HepG2 (cell line): ENCODE measurements around the gene ARFGAP2. TPM values are rescaled to one million over a fixed set of nuclear protein-coding genes. Genes with fewer than 3 reads are reported as not detected.

Experiments
- ARNT2 ChIP-seq: sonication (generic); formaldehyde crosslinking; IDR thresholded peaks from 2 replicates; pipeline ENCODE4 v1.8.0; 2022; ENCODE audit warnings: mild to moderate bottlenecking, low read depth, missing genetic modification reagents, moderate library complexity
- CCAR2 ChIP-seq: fragments of 200-400 bp; formaldehyde crosslinking; optimal IDR thresholded peaks from 2 replicates; pipeline ENCODE3; 2018; ENCODE audit warnings: low read depth, mild to moderate bottlenecking, low read length, moderate library complexity
- HNRNPUL1 ChIP-seq: fragments of 200-400 bp; formaldehyde crosslinking; IDR thresholded peaks from 2 replicates; pipeline ENCODE4 v1.6.1; 2017; ENCODE audit warnings: low read depth, mild to moderate bottlenecking, low read length, moderate library complexity
- MZF1 ChIP-seq: sonication (generic); formaldehyde crosslinking; IDR thresholded peaks from 2 replicates; pipeline ENCODE4 v1.8.1; 2023; ENCODE audit warnings: mild to moderate bottlenecking, missing genetic modification reagents, borderline replicate concordance
- PRPF4 ChIP-seq: fragments of 200-400 bp; formaldehyde crosslinking; IDR thresholded peaks from 2 replicates; pipeline ENCODE4 v1.6.1; 2016; ENCODE audit warnings: low read length, low read depth; ENCODE audit not compliant: poor library complexity, severe bottlenecking
- ZBTB7B ChIP-seq: sonication (generic); formaldehyde crosslinking; IDR thresholded peaks from 2 replicates; pipeline ENCODE4 v1.4.0; 2020; ENCODE audit warnings: missing genetic modification reagents
- ZFP1 ChIP-seq: IDR thresholded peaks from 2 replicates; pipeline ENCODE4 v1.6.1; 2016
- ZMYM2 ChIP-seq: sonication (generic); formaldehyde crosslinking; IDR thresholded peaks from 2 replicates; pipeline ENCODE4 v1.8.0; 2022; ENCODE audit warnings: mild to moderate bottlenecking, missing genetic modification reagents
- ZNF230 ChIP-seq: sonication (generic); formaldehyde crosslinking; IDR thresholded peaks from 2 replicates; pipeline ENCODE4 v1.4.0; 2020; ENCODE audit warnings: mild to moderate bottlenecking, missing genetic modification reagents
- ZNF3 ChIP-seq: IDR thresholded peaks from 2 replicates; pipeline ENCODE4 v1.7.0; 2017; ENCODE audit warnings: inconsistent platforms
- ZNF572 ChIP-seq: sonication (generic); formaldehyde crosslinking; IDR thresholded peaks from 2 replicates; pipeline ENCODE4 v1.5.1; 2020; ENCODE audit warnings: mild to moderate bottlenecking, missing genetic modification reagents
- ZNF773 ChIP-seq: sonication (generic); formaldehyde crosslinking; IDR thresholded peaks from 2 replicates; pipeline ENCODE4 v1.4.0; 2020; ENCODE audit warnings: missing genetic modification reagents, borderline replicate concordance
- polyA plus RNA-seq, 8 experiments: library from polyadenylated mRNA; depleted of rRNA in 3 of 8; stranded (reverse) in 7 of 8; unstranded in 1 of 8; fragments of >200 nt; fragmentation: Illumina TruSeq in 4 of 8; extraction: Trizol in 4 of 8; gene quantifications; 2 replicates each; pipeline versions ENCODE4 v1.2.1 to v1.2.3, GENCODE V29; 2011 to 2016; ENCODE audit warnings: low read depth in 4 of 8, missing spikeins in 1 of 8, mixed read lengths in 1 of 8; ENCODE audit not compliant: insufficient read depth in 1 of 8
- total RNA-seq, 5 experiments: library from RNA; depleted of rRNA; stranded (reverse); fragments of >200 nt; fragmentation: Illumina TruSeq; extraction: Trizol; gene quantifications; 2 replicates each; pipeline ENCODE4 v1.2.3, GENCODE V29; 2016; ENCODE audit warnings: low read depth in 1 of 5
- TF ChIP-seq, protein P1 (sequence below): sonication (generic); formaldehyde crosslinking; IDR thresholded peaks from 2 replicates; pipeline ENCODE4 v1.4.0; 2020; ENCODE audit warnings: missing genetic modification reagents, borderline replicate concordance
- TF ChIP-seq, protein P2 (sequence below): sonication (generic); formaldehyde crosslinking; conservative IDR thresholded peaks from 2 replicates; pipeline ENCODE4 v1.8.1; 2023; ENCODE audit warnings: missing genetic modification reagents
- TF ChIP-seq, protein P3 (sequence below): sonication (generic); formaldehyde crosslinking; IDR thresholded peaks from 2 replicates; pipeline ENCODE4 v1.5.0; 2020; ENCODE audit warnings: mild to moderate bottlenecking, missing genetic modification reagents, borderline replicate concordance
- TF ChIP-seq, protein P4 (sequence below): sonication (generic); formaldehyde crosslinking; IDR thresholded peaks from 2 replicates; pipeline ENCODE4 v1.5.1; 2020; ENCODE audit warnings: mild to moderate bottlenecking, moderate library complexity, missing genetic modification reagents
- TF ChIP-seq, protein P5 (sequence below): sonication (generic); formaldehyde crosslinking; conservative IDR thresholded peaks from 2 replicates; pipeline ENCODE4 v1.4.0; 2020; ENCODE audit warnings: missing genetic modification reagents

Gene ARFGAP2
- total and polyA plus RNA-seq, 2 of the 13 experiments (the other 11 are each of a cell fraction or from before 2014, with no cell fraction given), result 32.3 to 75.3 TPM

DNA sequence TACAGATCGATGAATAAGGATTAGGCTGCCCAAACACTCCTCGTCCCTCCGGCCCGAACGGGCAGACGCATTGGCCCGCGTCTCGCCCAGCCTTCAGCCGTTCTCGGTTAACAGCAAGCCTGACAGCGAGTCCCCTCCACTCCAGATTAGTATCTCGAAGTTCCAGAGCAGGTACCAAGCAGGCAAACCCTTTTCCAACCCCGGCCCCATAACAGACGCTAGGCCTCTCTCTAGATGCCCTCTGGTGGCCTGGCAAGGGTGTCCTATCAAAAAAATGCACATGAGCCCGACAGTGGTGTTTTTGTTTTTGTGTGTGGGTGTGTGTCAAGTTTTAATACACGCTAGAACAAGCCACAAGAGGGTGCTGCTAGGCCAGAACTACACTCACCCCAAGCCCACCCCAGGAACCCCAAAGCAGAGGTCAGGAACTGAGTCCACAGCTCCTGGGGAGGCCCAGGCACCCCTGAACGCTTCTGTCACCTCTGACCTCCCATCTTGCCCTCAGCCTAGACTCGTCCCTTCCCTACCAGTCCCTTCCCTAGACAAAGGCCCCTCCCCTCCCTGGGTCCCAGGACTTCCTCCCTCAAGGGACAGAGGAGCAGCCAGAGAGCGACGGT, 658 bp upstream of the ARFGAP2 start (continued):
- TF ChIP-seq ARNT2 (CRISPR knock-in tag) (no peak), MZF1 (CRISPR knock-in tag) (no peak), ZBTB7B (0 out of 2 replicates have a peak, but pooled peaks have one; percentile 32), ZFP1 (CRISPR knock-in tag) (no peak), ZMYM2 (no peak), ZNF230 (no peak), ZNF773 (CRISPR knock-in tag) (no peak), HNRNPUL1 (no peak), ZNF572 (no peak; the same call in 1 of the 2 replicates), PRPF4 (no peak), CCAR2 (no peak), ZNF3 (CRISPR knock-in tag) (no peak)
- TF ChIP-seq, protein P1, sequence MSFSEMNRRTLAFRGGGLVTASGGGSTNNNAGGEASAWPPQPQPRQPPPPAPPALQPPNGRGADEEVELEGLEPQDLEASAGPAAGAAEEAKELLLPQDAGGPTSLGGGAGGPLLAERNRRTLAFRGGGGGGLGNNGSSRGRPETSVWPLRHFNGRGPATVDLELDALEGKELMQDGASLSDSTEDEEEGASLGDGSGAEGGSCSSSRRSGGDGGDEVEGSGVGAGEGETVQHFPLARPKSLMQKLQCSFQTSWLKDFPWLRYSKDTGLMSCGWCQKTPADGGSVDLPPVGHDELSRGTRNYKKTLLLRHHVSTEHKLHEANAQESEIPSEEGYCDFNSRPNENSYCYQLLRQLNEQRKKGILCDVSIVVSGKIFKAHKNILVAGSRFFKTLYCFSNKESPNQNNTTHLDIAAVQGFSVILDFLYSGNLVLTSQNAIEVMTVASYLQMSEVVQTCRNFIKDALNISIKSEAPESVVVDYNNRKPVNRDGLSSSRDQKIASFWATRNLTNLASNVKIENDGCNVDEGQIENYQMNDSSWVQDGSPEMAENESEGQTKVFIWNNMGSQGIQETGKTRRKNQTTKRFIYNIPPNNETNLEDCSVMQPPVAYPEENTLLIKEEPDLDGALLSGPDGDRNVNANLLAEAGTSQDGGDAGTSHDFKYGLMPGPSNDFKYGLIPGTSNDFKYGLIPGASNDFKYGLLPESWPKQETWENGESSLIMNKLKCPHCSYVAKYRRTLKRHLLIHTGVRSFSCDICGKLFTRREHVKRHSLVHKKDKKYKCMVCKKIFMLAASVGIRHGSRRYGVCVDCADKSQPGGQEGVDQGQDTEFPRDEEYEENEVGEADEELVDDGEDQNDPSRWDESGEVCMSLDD (CRISPR knock-in tag), result peak; percentile 71; the same call in 1 of the 2 replicates
- TF ChIP-seq, protein P2, sequence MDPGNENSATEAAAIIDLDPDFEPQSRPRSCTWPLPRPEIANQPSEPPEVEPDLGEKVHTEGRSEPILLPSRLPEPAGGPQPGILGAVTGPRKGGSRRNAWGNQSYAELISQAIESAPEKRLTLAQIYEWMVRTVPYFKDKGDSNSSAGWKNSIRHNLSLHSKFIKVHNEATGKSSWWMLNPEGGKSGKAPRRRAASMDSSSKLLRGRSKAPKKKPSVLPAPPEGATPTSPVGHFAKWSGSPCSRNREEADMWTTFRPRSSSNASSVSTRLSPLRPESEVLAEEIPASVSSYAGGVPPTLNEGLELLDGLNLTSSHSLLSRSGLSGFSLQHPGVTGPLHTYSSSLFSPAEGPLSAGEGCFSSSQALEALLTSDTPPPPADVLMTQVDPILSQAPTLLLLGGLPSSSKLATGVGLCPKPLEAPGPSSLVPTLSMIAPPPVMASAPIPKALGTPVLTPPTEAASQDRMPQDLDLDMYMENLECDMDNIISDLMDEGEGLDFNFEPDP (CRISPR knock-in tag), result 0 out of 2 replicates have a peak, but pooled peaks have one; percentile 69
- TF ChIP-seq, protein P3, sequence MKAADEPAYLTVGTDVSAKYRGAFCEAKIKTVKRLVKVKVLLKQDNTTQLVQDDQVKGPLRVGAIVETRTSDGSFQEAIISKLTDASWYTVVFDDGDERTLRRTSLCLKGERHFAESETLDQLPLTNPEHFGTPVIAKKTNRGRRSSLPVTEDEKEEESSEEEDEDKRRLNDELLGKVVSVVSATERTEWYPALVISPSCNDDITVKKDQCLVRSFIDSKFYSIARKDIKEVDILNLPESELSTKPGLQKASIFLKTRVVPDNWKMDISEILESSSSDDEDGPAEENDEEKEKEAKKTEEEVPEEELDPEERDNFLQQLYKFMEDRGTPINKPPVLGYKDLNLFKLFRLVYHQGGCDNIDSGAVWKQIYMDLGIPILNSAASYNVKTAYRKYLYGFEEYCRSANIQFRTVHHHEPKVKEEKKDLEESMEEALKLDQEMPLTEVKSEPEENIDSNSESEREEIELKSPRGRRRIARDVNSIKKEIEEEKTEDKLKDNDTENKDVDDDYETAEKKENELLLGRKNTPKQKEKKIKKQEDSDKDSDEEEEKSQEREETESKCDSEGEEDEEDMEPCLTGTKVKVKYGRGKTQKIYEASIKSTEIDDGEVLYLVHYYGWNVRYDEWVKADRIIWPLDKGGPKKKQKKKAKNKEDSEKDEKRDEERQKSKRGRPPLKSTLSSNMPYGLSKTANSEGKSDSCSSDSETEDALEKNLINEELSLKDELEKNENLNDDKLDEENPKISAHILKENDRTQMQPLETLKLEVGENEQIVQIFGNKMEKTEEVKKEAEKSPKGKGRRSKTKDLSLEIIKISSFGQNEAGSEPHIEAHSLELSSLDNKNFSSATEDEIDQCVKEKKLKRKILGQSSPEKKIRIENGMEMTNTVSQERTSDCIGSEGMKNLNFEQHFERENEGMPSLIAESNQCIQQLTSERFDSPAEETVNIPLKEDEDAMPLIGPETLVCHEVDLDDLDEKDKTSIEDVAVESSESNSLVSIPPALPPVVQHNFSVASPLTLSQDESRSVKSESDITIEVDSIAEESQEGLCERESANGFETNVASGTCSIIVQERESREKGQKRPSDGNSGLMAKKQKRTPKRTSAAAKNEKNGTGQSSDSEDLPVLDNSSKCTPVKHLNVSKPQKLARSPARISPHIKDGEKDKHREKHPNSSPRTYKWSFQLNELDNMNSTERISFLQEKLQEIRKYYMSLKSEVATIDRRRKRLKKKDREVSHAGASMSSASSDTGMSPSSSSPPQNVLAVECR (CRISPR knock-in tag), result peak; percentile 42; the same call in 1 of the 2 replicates
- TF ChIP-seq, protein P4, sequence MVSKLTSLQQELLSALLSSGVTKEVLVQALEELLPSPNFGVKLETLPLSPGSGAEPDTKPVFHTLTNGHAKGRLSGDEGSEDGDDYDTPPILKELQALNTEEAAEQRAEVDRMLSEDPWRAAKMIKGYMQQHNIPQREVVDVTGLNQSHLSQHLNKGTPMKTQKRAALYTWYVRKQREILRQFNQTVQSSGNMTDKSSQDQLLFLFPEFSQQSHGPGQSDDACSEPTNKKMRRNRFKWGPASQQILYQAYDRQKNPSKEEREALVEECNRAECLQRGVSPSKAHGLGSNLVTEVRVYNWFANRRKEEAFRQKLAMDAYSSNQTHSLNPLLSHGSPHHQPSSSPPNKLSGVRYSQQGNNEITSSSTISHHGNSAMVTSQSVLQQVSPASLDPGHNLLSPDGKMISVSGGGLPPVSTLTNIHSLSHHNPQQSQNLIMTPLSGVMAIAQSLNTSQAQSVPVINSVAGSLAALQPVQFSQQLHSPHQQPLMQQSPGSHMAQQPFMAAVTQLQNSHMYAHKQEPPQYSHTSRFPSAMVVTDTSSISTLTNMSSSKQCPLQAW (CRISPR knock-in tag), result peak; percentile 15; the same call in 1 of the 2 replicates
- TF ChIP-seq, protein P5, sequence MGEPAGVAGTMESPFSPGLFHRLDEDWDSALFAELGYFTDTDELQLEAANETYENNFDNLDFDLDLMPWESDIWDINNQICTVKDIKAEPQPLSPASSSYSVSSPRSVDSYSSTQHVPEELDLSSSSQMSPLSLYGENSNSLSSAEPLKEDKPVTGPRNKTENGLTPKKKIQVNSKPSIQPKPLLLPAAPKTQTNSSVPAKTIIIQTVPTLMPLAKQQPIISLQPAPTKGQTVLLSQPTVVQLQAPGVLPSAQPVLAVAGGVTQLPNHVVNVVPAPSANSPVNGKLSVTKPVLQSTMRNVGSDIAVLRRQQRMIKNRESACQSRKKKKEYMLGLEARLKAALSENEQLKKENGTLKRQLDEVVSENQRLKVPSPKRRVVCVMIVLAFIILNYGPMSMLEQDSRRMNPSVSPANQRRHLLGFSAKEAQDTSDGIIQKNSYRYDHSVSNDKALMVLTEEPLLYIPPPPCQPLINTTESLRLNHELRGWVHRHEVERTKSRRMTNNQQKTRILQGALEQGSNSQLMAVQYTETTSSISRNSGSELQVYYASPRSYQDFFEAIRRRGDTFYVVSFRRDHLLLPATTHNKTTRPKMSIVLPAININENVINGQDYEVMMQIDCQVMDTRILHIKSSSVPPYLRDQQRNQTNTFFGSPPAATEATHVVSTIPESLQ (CRISPR knock-in tag), result no peak
